Measurements from ENCODE around the gene LYVE1.

DNA sequence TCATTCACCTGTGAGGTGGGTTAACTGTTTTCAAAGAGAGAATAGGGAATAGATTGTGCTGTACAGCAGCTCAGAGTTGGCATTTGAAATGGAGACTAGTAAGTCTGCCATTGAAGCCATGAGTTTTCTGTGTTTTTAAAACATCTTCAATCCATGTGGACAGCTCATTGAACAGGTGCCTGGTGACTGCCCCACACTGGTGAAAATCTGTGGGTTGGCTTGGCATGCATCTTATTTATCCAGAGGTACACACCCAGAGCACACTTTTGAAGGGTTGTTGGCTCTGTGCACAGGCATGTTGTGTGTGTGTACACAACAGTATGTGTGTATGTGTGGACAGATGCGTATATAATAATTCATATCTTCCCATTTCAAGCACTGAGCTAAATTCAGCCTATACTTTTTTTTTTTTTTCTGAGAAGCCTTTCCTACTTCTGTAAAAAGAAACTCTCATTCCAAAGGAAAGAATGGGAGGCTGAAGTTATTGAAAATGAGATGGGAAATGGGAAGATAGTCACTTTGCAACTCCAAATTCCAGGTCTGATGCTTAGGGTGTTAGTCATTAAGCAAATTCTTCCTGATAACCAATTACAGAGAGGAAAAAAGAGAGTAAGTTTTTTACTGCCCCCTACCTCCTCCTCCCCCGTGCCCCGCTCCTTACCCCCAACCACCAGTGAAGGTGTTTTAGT lies 7.0 kb upstream of the LYVE1 start:
- TF ChIP-seq CTCF (IDR thresholded peaks at IDR 0.05) (no peak), POLR2AphosphoS5 (IDR thresholded peaks at IDR 0.05) (no peak), POLR2A (IDR thresholded peaks at IDR 0.05) (no peak)
